Measurements from ENCODE around the gene ZNF222. TPM values are rescaled to one million over a fixed set of nuclear protein-coding genes. Genes with fewer than 3 reads are reported as not detected.

Gene ZNF222
- total RNA-seq, 1 donor = 7.6 TPM

DNA sequence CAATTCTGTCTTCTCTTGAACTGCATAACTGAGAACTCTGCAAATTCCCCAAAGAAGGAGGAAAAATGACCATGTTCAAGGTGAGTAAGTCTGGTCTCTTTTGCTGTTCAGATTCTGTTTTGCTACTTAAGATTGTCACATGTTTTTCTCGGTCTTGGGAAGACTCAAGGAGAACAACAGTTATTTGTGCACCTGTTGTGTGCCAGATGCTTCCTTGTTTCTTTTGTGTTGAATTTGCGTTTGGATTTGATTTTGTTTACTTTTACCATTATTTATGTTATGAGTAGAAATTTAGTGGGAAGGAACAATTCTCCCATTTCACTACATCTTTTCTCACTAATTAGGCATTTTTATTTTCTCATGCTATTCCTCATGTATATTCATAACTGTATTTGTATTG, 51.1 kb downstream of the ZNF222 start:
- Histone ChIP-seq H3K4me3 (ENCODE audit: insufficient read depth, low read length) (no peak overlapping the region), H4K20me1 (ENCODE audit: insufficient read depth, low read length) (no peaks in the 10 kb centered on the region), H2AFZ (ENCODE audit: low read length) (no peak overlapping the region), H3K4me1 (ENCODE audit: insufficient read depth, low read length) (peaks cover 9% of the 10 kb centered on the region), H3K27ac (ENCODE audit: low read depth, low read length) (no peak overlapping the region), H3K4me2 (ENCODE audit: insufficient read depth, low read length) (no peak overlapping the region), H3K27me3 (ENCODE audit: insufficient read depth, low read length) (no peaks in the 10 kb centered on the region), H3K9me3 (ENCODE audit: low read depth, low read length) (no peaks in the 10 kb centered on the region), H3K36me3 (ENCODE audit: insufficient read depth, low read length) (peaks cover 3% of the 10 kb centered on the region), H3K79me2 (ENCODE audit: insufficient read depth, low read length) (peaks cover 8% of the 10 kb centered on the region)
- TF ChIP-seq, protein P1, sequence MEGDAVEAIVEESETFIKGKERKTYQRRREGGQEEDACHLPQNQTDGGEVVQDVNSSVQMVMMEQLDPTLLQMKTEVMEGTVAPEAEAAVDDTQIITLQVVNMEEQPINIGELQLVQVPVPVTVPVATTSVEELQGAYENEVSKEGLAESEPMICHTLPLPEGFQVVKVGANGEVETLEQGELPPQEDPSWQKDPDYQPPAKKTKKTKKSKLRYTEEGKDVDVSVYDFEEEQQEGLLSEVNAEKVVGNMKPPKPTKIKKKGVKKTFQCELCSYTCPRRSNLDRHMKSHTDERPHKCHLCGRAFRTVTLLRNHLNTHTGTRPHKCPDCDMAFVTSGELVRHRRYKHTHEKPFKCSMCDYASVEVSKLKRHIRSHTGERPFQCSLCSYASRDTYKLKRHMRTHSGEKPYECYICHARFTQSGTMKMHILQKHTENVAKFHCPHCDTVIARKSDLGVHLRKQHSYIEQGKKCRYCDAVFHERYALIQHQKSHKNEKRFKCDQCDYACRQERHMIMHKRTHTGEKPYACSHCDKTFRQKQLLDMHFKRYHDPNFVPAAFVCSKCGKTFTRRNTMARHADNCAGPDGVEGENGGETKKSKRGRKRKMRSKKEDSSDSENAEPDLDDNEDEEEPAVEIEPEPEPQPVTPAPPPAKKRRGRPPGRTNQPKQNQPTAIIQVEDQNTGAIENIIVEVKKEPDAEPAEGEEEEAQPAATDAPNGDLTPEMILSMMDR (IDR thresholded peaks at IDR 0.05; ENCODE audit: extremely low read depth, low read depth, low read length) = no peak
- DNase-seq (ENCODE audit: insufficient read length, low spot score, missing footprints) = no peak

Small RNA genes lying within 50 kb of the gene (small RNA-seq; reads per million reads assigned to genes)
- gene AC006213.5 = not detected

Other genes starting within 250 kb of the ZNF222 start
- 6.5 and 7.2 TPM in 2 replicates for gene KCNN4, start 244.4 kb upstream of the ZNF222 start, total RNA-seq
- 0.29 and 0.72 TPM in 2 replicates for gene LYPD5, start 222.9 kb upstream of the ZNF222 start, total RNA-seq
- 13.4 and 15.6 TPM in 2 replicates for gene ZNF283, start 198.1 kb upstream of the ZNF222 start, total RNA-seq
- 1.5 and 2.9 TPM in 2 replicates for gene ZNF404, start 141.4 kb upstream of the ZNF222 start, total RNA-seq
- 15.6 and 22.7 TPM in 2 replicates for gene ZNF45, start 90.1 kb upstream of the ZNF222 start, total RNA-seq
- 9.0 and 9.7 TPM in 2 replicates for gene ZNF221, start 74.2 kb upstream of the ZNF222 start, total RNA-seq
- gene ZNF155, start 41.2 kb upstream of the ZNF222 start, total RNA-seq = 6.5 and 10.0 TPM in 2 replicates
- 7.1 and 7.2 TPM in 2 replicates for gene ZNF230, start 22.4 kb upstream of the ZNF222 start, total RNA-seq
- gene ZNF223, start 26.7 kb downstream of the ZNF222 start, total RNA-seq = 5.8 and 6.8 TPM in 2 replicates
- gene ZNF284, start 46.8 kb downstream of the ZNF222 start, total RNA-seq = 3.8 and 4.3 TPM in 2 replicates
- 32.6 and 36.8 TPM in 2 replicates for gene ZNF224, start 69.0 kb downstream of the ZNF222 start, total RNA-seq
- gene ZNF225, start 88.0 kb downstream of the ZNF222 start, total RNA-seq = 6.2 and 6.8 TPM in 2 replicates
- 14.8 and 15.9 TPM in 2 replicates for gene ZNF234, start 116.2 kb downstream of the ZNF222 start, total RNA-seq
- gene ZNF226, start 139.7 kb downstream of the ZNF222 start, total RNA-seq = 17.4 and 19.4 TPM in 2 replicates
- gene ZNF227, start 187.2 kb downstream of the ZNF222 start, total RNA-seq = 20.6 and 21.5 TPM in 2 replicates
- gene ZNF233, start 234.5 kb downstream of the ZNF222 start, total RNA-seq = 0.29 and 0.36 TPM in 2 replicates